T-helper 9 cell (primary cell): Measurements from ENCODE around the gene C1orf167.

Experiments used
- DNase-seq: peaks from one replicate; pipeline ENCODE4 v3.0.0-alpha.2; 2020
- total RNA-seq, 2 donors: gene quantifications; one replicate each; lab custom pipeline; 2026; lab: John Stamatoyannopoulos, UW

C1orf167 gene
- 0 to 0.14 reads per million in 2 donors for total RNA-seq

GRCh38 chr1:11761988-11762406 is at the start of gene C1orf167:
Gene C1orf167 (plus strand): TSS chr1:11762193. CDS start chr1:11764401, 2,208 bp downstream.
- no peak for DNase-seq

GRCh38 chr1:11712285-11712684 is 49.7 kb upstream of the C1orf167 start:
- no peak for DNase-seq

GRCh38 chr1:11713095-11713494 is 48.9 kb upstream of the C1orf167 start:
- DNase-seq: no peak

- DNase-seq: no peak
Observed at GRCh38 chr1:11714831-11715575, 47.0 kb upstream of the C1orf167 start.

GRCh38 chr1:11719313-11720032 is 42.5 kb upstream of the C1orf167 start:
- DNase-seq: peak; percentile 89

GRCh38 chr1:11720033-11720376 is 42.0 kb upstream of the C1orf167 start:
- DNase-seq: no peak

- no peak for DNase-seq
Observed at GRCh38 chr1:11720525-11720924, 41.5 kb upstream of the C1orf167 start.

GRCh38 chr1:11721311-11721710 is 40.7 kb upstream of the C1orf167 start:
- no peak for DNase-seq

GRCh38 chr1:11722538-11722937 is 39.5 kb upstream of the C1orf167 start:
- no peak for DNase-seq

- DNase-seq: no peak
Observed at GRCh38 chr1:11725616-11726015, 36.4 kb upstream of the C1orf167 start.

GRCh38 chr1:11727119-11727518 is 34.9 kb upstream of the C1orf167 start:
- no peak for DNase-seq

GRCh38 chr1:11728126-11728806 is 33.7 kb upstream of the C1orf167 start:
- no peak for DNase-seq

- DNase-seq: no peak
Observed at GRCh38 chr1:11729155-11729497, 32.9 kb upstream of the C1orf167 start.

- no peak for DNase-seq
Observed at GRCh38 chr1:11729498-11730428, 32.2 kb upstream of the C1orf167 start.

GRCh38 chr1:11730429-11730891 is 31.5 kb upstream of the C1orf167 start:
- no peak for DNase-seq

GRCh38 chr1:11731691-11732283 is 30.2 kb upstream of the C1orf167 start:
- DNase-seq: no peak

- DNase-seq: no peak
Observed at GRCh38 chr1:11733306-11733705, 28.7 kb upstream of the C1orf167 start.

- DNase-seq: no peak
Observed at GRCh38 chr1:11735531-11735853, 26.5 kb upstream of the C1orf167 start.

GRCh38 chr1:11735854-11736745 is 25.9 kb upstream of the C1orf167 start, which contains the start of gene AGTRAP:
Gene AGTRAP (plus strand): TSS chr1:11736136. CDS start chr1:11736209, 73 bp downstream.
- DNase-seq: peak; percentile 85

- DNase-seq: peak; percentile 27
Observed at GRCh38 chr1:11736746-11737639, 25.0 kb upstream of the C1orf167 start.
